Esophagus muscularis mucosa (tissue), 3 donors: ENCODE results near the gene TMCC3.

Experiments used
- EP300 ChIP-seq: sonication (generic); formaldehyde crosslinking; IDR thresholded peaks from one replicate; pipeline ENCODE4 v1.6.1; 2017; ENCODE audit warnings: antibody characterized with exemption
- POLR2AphosphoS5 ChIP-seq, 2 donors: sonication (generic); formaldehyde crosslinking; IDR thresholded peaks; one replicate each; pipeline ENCODE4 v1.6.1; 2017; ENCODE audit warnings: antibody characterized with exemption in 2 of 2

- no peak for TF ChIP-seq POLR2AphosphoS5 (IDR thresholded peaks at IDR 0.05)
- TF ChIP-seq EP300, result no peak
These were observed 24.5 kb upstream of the TMCC3 start for GRCh38 chr12:94674835-94675234.
